H1 (cell line): ENCODE measurements around the gene METAP1D. TPM values are rescaled to one million over a fixed set of nuclear protein-coding genes. Genes with fewer than 3 reads are reported as not detected.
A peak's percentile ranks its signal among the peaks of the same experiment; 100 is the strongest.

Source experiments
- CTCF ChIA-PET: fragments of 300-600 bp; sonication (Branson Sonifier 250); formaldehyde crosslinking; loops from one replicate; lab custom pipeline; 2021; ENCODE audit not compliant: partially characterized antibody; lab: Charles Lee
- POLR2A ChIA-PET: fragments of 300-600 bp; sonication (Branson Sonifier 250); formaldehyde crosslinking; loops from one replicate; lab custom pipeline; 2021; ENCODE audit warnings: inconsistent platforms; ENCODE audit not compliant: partially characterized antibody; lab: Charles Lee
- DNase-seq, 2 experiments: peaks; one replicate each; pipeline versions ENCODE4 v3.0.0 to v3.0.0-alpha.2; 2010 to 2022; ENCODE audit warnings: low spot score in 2 of 2, low read depth in 1 of 2, mixed read lengths in 1 of 2
- FAIRE-seq: peaks from 2 replicates; lab custom pipeline; 2011; peaks lifted over from hg19 to GRCh38; lab: Jason Lieb, UNC
- H2AFZ ChIP-seq: 2 replicates; pipeline ENCODE4 v1.8.1; 2012; ENCODE audit warnings: low read length, inconsistent platforms
- H2AK5ac ChIP-seq: 2 replicates; pipeline ENCODE4 v1.6.1; 2013; ENCODE audit warnings: low read depth, low read length
- H2BK120ac ChIP-seq: replicated peaks from 2 replicates; pipeline ENCODE3; 2013; ENCODE audit warnings: low read depth, low read length, inconsistent platforms
- H2BK12ac ChIP-seq: 2 replicates; pipeline ENCODE4 v1.6.1; 2013; ENCODE audit warnings: low read depth, low read length
- H2BK15ac ChIP-seq: 2 replicates; pipeline ENCODE4 v1.6.1; 2013; ENCODE audit warnings: low read length
- H2BK20ac ChIP-seq: 2 replicates; pipeline ENCODE4 v1.6.1; 2013; ENCODE audit warnings: low read length
- H2BK5ac ChIP-seq: 2 replicates; pipeline ENCODE4 v1.6.1; 2013; ENCODE audit warnings: low read depth, low read length
- H3K14ac ChIP-seq: 2 replicates; pipeline ENCODE4 v1.6.1; 2013; ENCODE audit warnings: inconsistent platforms; ENCODE audit not compliant: insufficient read length
- H3K18ac ChIP-seq: 2 replicates; pipeline ENCODE4 v1.6.1; 2013; ENCODE audit warnings: low read length; ENCODE audit errors: extremely low read depth
- H3K23ac ChIP-seq: 2 replicates; pipeline ENCODE4 v1.6.1; 2013; ENCODE audit warnings: inconsistent platforms; ENCODE audit not compliant: insufficient read length
- H3K23me2 ChIP-seq: 2 replicates; pipeline ENCODE4 v1.6.1; 2013; ENCODE audit warnings: low read depth, low read length
- H3K27ac ChIP-seq: 2 replicates; pipeline ENCODE4 v1.6.1; 2011; ENCODE audit warnings: low read depth, low read length, inconsistent platforms
- H3K27me3 ChIP-seq, 4 experiments: replicated peaks in 1 of 4; 1 replicate in 1 of 4; 2 replicates in 3 of 4; pipeline versions ENCODE4 v1.6.1 to v1.8.1; 2011 to 2013; ENCODE audit warnings: low read length in 3 of 4, mild to moderate bottlenecking in 3 of 4, inconsistent platforms in 2 of 4, mixed read lengths in 2 of 4, moderate library complexity in 1 of 4; ENCODE audit not compliant: control insufficient read depth in 3 of 4, insufficient read depth in 3 of 4; ENCODE audit errors: extremely low read depth in 1 of 4
- H3K36me3 ChIP-seq, 4 experiments: 2 replicates each; pipeline versions ENCODE4 v1.6.1 to v1.8.1; 2011 to 2013; ENCODE audit warnings: mild to moderate bottlenecking in 4 of 4, low read length in 3 of 4, moderate library complexity in 2 of 4, control low read depth in 1 of 4, inconsistent platforms in 1 of 4; ENCODE audit not compliant: insufficient read depth in 4 of 4, control insufficient read depth in 2 of 4
- H3K4ac ChIP-seq: replicated peaks from 2 replicates; pipeline ENCODE3; 2013; ENCODE audit warnings: low read length, low read depth, mixed read lengths, inconsistent platforms; ENCODE audit not compliant: insufficient read length
- H3K4me1 ChIP-seq, 4 experiments: replicated peaks in 1 of 4; 1 replicate in 1 of 4; 2 replicates in 3 of 4; pipeline versions ENCODE4 v1.6.1 to v1.8.1; 2011 to 2013; ENCODE audit warnings: low read length in 3 of 4, inconsistent platforms in 2 of 4, mixed read lengths in 1 of 4; ENCODE audit not compliant: insufficient read depth in 4 of 4, control insufficient read depth in 3 of 4
- H3K4me2 ChIP-seq, 2 experiments: 2 replicates each; pipeline versions ENCODE4 v1.6.1 to v1.8.1; 2011 to 2013; ENCODE audit warnings: low read depth in 2 of 2, low read length in 2 of 2, control low read depth in 1 of 2, inconsistent platforms in 1 of 2, mild to moderate bottlenecking in 1 of 2; ENCODE audit not compliant: insufficient read depth in 1 of 2
- H3K4me3 ChIP-seq, 4 experiments: fragments of 200-600, 300-600 bp in 1 of 4; sonication (generic), shearing (Covaris generic), sonication (Bioruptor Twin) in 1 of 4; 2 replicates each; pipeline versions ENCODE4 v1.5.1 to v1.8.1; 2011 to 2016; ENCODE audit warnings: low read length in 4 of 4, low read depth in 3 of 4, control low read depth in 2 of 4, inconsistent platforms in 2 of 4, mild to moderate bottlenecking in 2 of 4, mixed read lengths in 1 of 4, moderate library complexity in 1 of 4; ENCODE audit not compliant: insufficient read depth in 2 of 4; ENCODE audit errors: extremely low read depth in 1 of 4
- H3K56ac ChIP-seq: replicated peaks from 2 replicates; pipeline ENCODE3; 2013; ENCODE audit warnings: low read depth, mild to moderate bottlenecking, mixed read lengths, low read length, inconsistent platforms; ENCODE audit not compliant: insufficient read length
- H3K79me1 ChIP-seq: 2 replicates; pipeline ENCODE4 v1.6.1; 2013; ENCODE audit warnings: low read depth, low read length, control low read depth
- H3K79me2 ChIP-seq, 2 experiments: 2 replicates each; pipeline versions ENCODE4 v1.6.1 to v1.8.1; 2012 to 2013; ENCODE audit warnings: low read length in 2 of 2, mild to moderate bottlenecking in 2 of 2, inconsistent platforms in 1 of 2; ENCODE audit not compliant: insufficient read depth in 2 of 2, control insufficient read depth in 1 of 2
- H3K9ac ChIP-seq, 4 experiments: replicated peaks in 1 of 4; 1 replicate in 1 of 4; 2 replicates in 3 of 4; pipeline versions ENCODE4 v1.6.1 to v1.8.1; 2011 to 2013; ENCODE audit warnings: low read depth in 3 of 4, low read length in 3 of 4, control low read depth in 2 of 4, mild to moderate bottlenecking in 2 of 4, moderate library complexity in 2 of 4, inconsistent platforms in 1 of 4; ENCODE audit errors: extremely low read depth in 1 of 4
- H3K9me3 ChIP-seq, 2 experiments: 2 replicates each; pipeline versions ENCODE4 v1.6.1 to v1.8.1; 2012 to 2013; ENCODE audit warnings: mild to moderate bottlenecking in 2 of 2, moderate library complexity in 2 of 2, control low read depth in 1 of 2, inconsistent platforms in 1 of 2, low read depth in 1 of 2, low read length in 1 of 2, mixed read lengths in 1 of 2; ENCODE audit not compliant: insufficient read depth in 2 of 2
- H4K20me1 ChIP-seq, 2 experiments: replicated peaks in 1 of 2; 2 replicates each; pipeline versions ENCODE3 to v1.8.1; 2011 to 2013; ENCODE audit warnings: inconsistent platforms in 2 of 2, low read length in 2 of 2, mild to moderate bottlenecking in 1 of 2; ENCODE audit not compliant: insufficient read depth in 2 of 2, control insufficient read depth in 1 of 2
- H4K5ac ChIP-seq: 2 replicates; pipeline ENCODE4 v1.6.1; 2013; ENCODE audit warnings: low read length, low read depth, mixed read lengths, inconsistent platforms; ENCODE audit not compliant: insufficient read length
- H4K8ac ChIP-seq: 2 replicates; pipeline ENCODE4 v1.8.0; 2013; ENCODE audit warnings: mild to moderate bottlenecking, moderate library complexity, low read length, inconsistent platforms; ENCODE audit not compliant: insufficient read depth; ENCODE audit errors: extremely low read depth
- H4K91ac ChIP-seq: replicated peaks from 2 replicates; pipeline ENCODE3; 2013; ENCODE audit warnings: low read length, mixed read lengths, inconsistent platforms; ENCODE audit not compliant: insufficient read length
- CTCF ChIP-seq, 3 experiments: IDR thresholded peaks; 1 replicate in 2 of 3; 2 replicates in 1 of 3; pipeline versions ENCODE4 v1.5.1 to v1.6.1; 2011; ENCODE audit warnings: low read length in 3 of 3, mild to moderate bottlenecking in 3 of 3, inconsistent platforms in 2 of 3, low read depth in 1 of 3, moderate library complexity in 1 of 3; ENCODE audit not compliant: insufficient read depth in 1 of 3; ENCODE audit errors: control extremely low read depth in 1 of 3
- E2F6 ChIP-seq: IDR thresholded peaks from 2 replicates; pipeline ENCODE4 v1.6.1; 2012; ENCODE audit warnings: inconsistent platforms
- EGR1 ChIP-seq: IDR thresholded peaks from 2 replicates; pipeline ENCODE4 v1.6.1; 2011; ENCODE audit warnings: low read depth, low read length, borderline replicate concordance
- EP300 ChIP-seq, 2 experiments: IDR thresholded peaks; 1 replicate in 1 of 2; 2 replicates in 1 of 2; pipeline ENCODE4 v1.6.1; 2011 to 2012; ENCODE audit warnings: low read depth in 2 of 2, low read length in 2 of 2, mild to moderate bottlenecking in 2 of 2, borderline replicate concordance in 1 of 2, inconsistent platforms in 1 of 2, moderate library complexity in 1 of 2
- FOSL1 ChIP-seq: IDR thresholded peaks from 2 replicates; pipeline ENCODE4 v1.6.1; 2011; ENCODE audit warnings: mild to moderate bottlenecking, low read depth, low read length, moderate library complexity; ENCODE audit not compliant: insufficient read depth
- HDAC2 ChIP-seq, 2 experiments: fragments of 300-600 bp in 1 of 2; sonication (generic) in 1 of 2; IDR thresholded peaks; 2 replicates each; pipeline ENCODE4 v1.6.1; 2011 to 2012; ENCODE audit warnings: low read depth in 2 of 2, low read length in 2 of 2, mild to moderate bottlenecking in 2 of 2, moderate library complexity in 2 of 2, borderline replicate concordance in 1 of 2, inconsistent platforms in 1 of 2
- JUND ChIP-seq: IDR thresholded peaks from 2 replicates; pipeline ENCODE4 v1.6.1; 2011; ENCODE audit warnings: mild to moderate bottlenecking, improper control_type of control experiment, low read length
- KDM1A ChIP-seq: fragments of 200-600, 300-600 bp; sonication (generic); IDR thresholded peaks from 2 replicates; pipeline ENCODE4 v1.7.1; 2016; ENCODE audit warnings: mild to moderate bottlenecking, low read length, borderline replicate concordance
- KDM5A ChIP-seq: fragments of 200-600 bp; IDR thresholded peaks from 2 replicates; pipeline ENCODE4 v1.7.1; 2012; ENCODE audit warnings: mild to moderate bottlenecking, low read length, inconsistent platforms, mixed read lengths
- SRF ChIP-seq: IDR thresholded peaks from 2 replicates; pipeline ENCODE4 v1.6.1; 2011; ENCODE audit warnings: mild to moderate bottlenecking, low read depth, low read length, moderate library complexity
- TBP ChIP-seq: IDR thresholded peaks from 2 replicates; pipeline ENCODE4 v1.6.1; 2011; ENCODE audit warnings: low read depth, low read length, improper control_type of control experiment
- WGBS, 2 experiments: shearing (Covaris generic) in 1 of 2; methylation state at CpG; one replicate each; pipeline versions ENCODE4 v1.1.6 to v1.1.7; 2013 to 2015; ENCODE audit warnings: low lambda C conversion rate in 2 of 2, mixed read lengths in 2 of 2, inconsistent platforms in 1 of 2, low coverage in 1 of 2, missing lambda C conversion rate in 1 of 2; ENCODE audit not compliant: insufficient replicate concordance in 2 of 2, insufficient coverage in 1 of 2, insufficient read length in 1 of 2; ENCODE audit errors: extremely low coverage in 1 of 2, missing lambda C conversion rate in 1 of 2; 5-methylcytosine and 5-hydroxymethylcytosine counted together
- polyA plus RNA-seq, 7 experiments: library from polyadenylated mRNA; depleted of rRNA in 3 of 7; stranded (reverse) in 5 of 7; unstranded in 2 of 7; fragments of >200 nt in 5 of 7; fragments of 200-250 nt in 2 of 7; gene quantifications; 1 replicate in 5 of 7; 2 replicates in 1 of 7; 4 replicates in 1 of 7; pipeline versions ENCODE4 v1.2.1 to v1.2.3, GENCODE V29; 2011 to 2013; ENCODE audit warnings: missing spikeins in 2 of 7, mixed read lengths in 2 of 7
- total RNA-seq: library from RNA; stranded (reverse); fragmentation: NEBNext Ultra II Directional; extraction: Animal tissue kit (Norgen Biotek cat#: 25700); gene quantifications from 2 replicates; pipeline ENCODE4 v1.2.1, GENCODE V29; 2021

The METAP1D gene
- total and polyA plus RNA-seq, 2 of the 8 experiments (the other 6 are each of a cell fraction or from before 2014, with no cell fraction given), result 3.9 to 6.2 TPM

GRCh38 chr2:171966235-171966634, 33.5 kb upstream of the METAP1D start:
- Histone ChIP-seq H3K9ac (no peak overlapping the region), H3K79me2 (no peaks in the 10 kb centered on the region), H3K18ac (no peak overlapping the region), H2BK15ac (no peak overlapping the region), H2BK20ac (no peak overlapping the region), H3K27me3 (no peaks in the 10 kb centered on the region), H4K5ac (no peak overlapping the region), H4K8ac (peak overlapping the region; percentile 25; the same call in 1 of the 2 replicates), H3K79me1 (no peaks in the 10 kb centered on the region), H4K20me1 (peaks cover 0 to 2% of the 10 kb centered on the region in 2 experiments), H3K4ac (no peak overlapping the region), H2AFZ (no peak overlapping the region), H2BK5ac (no peak overlapping the region), H2BK120ac (no peak overlapping the region), H3K4me2 (no peak overlapping the region), H3K36me3 (peaks cover 5 to 33% (median 7%) of the 10 kb centered on the region in 4 experiments; a peak in 7 of 8 replicates), H3K27ac (no peak overlapping the region), H4K91ac (no peak overlapping the region), H3K56ac (no peak overlapping the region), H3K9me3 (no peaks in the 10 kb centered on the region), H3K23me2 (no peaks in the 10 kb centered on the region), H3K14ac (no peak overlapping the region), H2BK12ac (no peak overlapping the region), H3K4me3 (no peak overlapping the region), H2AK5ac (no peak overlapping the region), H3K23ac (no peak overlapping the region), H3K4me1 (no peaks in the 10 kb centered on the region)
- no peak for DNase-seq
- 94% methylated on average over 8 of the region's 8 CpGs; no CpG with 5 or more reads in 1 of the 2 experiments for WGBS, 2 experiments
- ChIA-PET POLR2A (no interaction called here), CTCF (no interaction called here)
- FAIRE-seq, result no peak
- no peak for TF ChIP-seq FOSL1
- TF ChIP-seq TBP, result no peak
- TF ChIP-seq KDM1A, result no peak
- no peak for TF ChIP-seq E2F6
- TF ChIP-seq CTCF (IDR thresholded peaks at IDR 0.05; ENCODE audit: control extremely low read depth in 1 of 3, insufficient read depth in 1 of 3, low read depth in 1 of 3, low read length in 3 of 3), result no peak
- no peak for TF ChIP-seq HDAC2 (IDR thresholded peaks at IDR 0.05; ENCODE audit: borderline replicate concordance in 1 of 2, low read depth in 2 of 2, low read length in 2 of 2)
- no peak for TF ChIP-seq KDM5A
- TF ChIP-seq SRF, result no peak
- TF ChIP-seq JUND, result no peak
- TF ChIP-seq EP300 (IDR thresholded peaks at IDR 0.05; ENCODE audit: borderline replicate concordance in 1 of 2, low read depth in 2 of 2, low read length in 2 of 2), result no peak
- TF ChIP-seq EGR1, result no peak
